Stimulated activated CD4-positive, alpha-beta T cell treated with anti-CD3 and anti-CD28 coated beads, Interleukin-4, amount 100 ng/mL, for 24 hours (primary cell): ENCODE measurements around the gene SCFD1.
"Not testable (repeated sequence)": the region's sequence is repeated elsewhere in the genome, so short reads cannot be mapped to it uniquely, and the experiment has no call there.

Experiments used
- DNase-seq: peaks from one replicate; pipeline ENCODE4 v3.0.0-alpha.2; 2020

The SCFD1 gene

DNA sequence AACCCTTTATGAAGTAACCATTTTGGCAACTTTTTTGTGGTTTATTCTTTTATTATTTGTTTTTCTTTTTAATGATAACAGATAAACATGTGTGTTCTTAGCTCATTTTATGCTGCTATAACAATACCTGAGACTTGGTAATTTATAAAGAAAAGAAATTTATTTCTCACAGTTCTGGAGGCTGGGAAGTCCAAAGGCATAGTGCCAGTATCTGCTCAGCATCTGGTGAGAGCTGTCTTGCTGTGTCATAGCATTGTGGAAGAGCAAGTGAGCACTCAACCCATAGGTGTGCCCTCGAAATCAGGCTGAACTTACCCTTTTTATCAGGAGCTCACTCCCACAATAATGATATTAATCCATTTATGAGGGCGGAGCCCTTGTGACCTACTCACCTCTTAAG lies 8.0 kb upstream of the SCFD1 start:
- DNase-seq = no peak

GRCh38 chr14:30620178-30620577 lies 1.9 kb upstream of the SCFD1 start:
- DNase-seq = no peak

DNA sequence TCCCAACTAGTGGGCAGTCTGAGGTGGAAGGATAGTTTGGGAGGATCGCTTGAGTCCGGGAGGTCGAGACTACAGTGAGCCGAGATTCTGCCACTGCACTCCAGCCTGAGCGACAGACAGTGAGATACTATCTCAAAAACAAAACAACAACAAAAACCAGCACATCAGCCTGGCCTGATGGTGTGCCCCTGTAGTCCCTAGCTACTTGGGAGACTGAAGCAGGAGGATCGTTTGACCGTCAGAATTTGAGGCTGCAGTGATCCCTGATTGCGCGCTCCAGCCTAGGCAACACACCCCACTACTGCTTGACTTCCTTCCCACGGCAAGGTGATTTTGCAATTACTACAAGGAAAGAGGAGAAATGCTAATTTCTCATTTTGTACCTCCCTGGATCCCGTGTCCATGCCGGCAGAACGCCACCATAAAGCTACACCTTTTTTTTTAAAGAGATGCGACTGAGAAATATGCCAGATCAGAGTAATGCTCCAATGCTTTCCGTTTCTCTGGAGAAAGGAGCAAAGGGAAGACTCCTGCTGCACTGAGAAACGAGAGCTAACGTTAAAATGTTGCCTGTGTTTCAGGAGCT lies 672 bp upstream of the SCFD1 start:
- peak; percentile 6 for DNase-seq

GRCh38 chr14:30623412-30624131 lies 1.5 kb downstream of the SCFD1 start:
- no peak for DNase-seq

DNA sequence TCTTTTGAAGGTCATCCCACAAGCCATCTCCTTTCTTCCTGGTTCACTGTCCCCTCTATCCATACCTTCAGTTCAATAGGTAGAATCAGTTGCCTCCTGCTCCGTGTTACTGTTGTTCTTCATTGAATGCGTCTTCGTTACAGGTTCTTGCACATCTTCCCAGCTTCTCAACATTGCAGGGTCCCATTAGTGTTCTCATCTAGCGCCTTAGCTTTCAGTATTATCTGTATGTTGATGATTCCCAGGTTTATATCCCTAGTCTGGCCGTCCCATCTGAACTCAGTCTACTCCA lies 2.0 kb downstream of the SCFD1 start:
- no peak for DNase-seq

DNA sequence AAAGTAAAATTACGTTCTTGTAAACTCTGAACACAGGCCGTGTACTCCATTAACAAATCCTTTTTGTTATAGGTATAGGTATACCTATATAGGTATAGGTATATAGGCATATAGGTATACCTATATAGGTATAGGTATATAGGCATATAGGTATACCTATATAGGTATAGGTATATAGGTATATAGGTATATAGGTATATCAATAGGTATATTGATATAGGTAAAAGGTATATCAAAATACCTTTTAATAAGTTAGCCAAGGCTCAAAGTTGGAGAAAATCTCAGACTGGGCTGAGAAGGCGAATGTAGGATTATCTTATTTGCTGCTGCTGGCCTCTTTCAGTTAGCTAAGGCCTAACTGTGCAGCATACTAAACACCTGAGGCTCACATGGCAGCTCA lies 3.4 kb downstream of the SCFD1 start:
- DNase-seq = no peak

DNA sequence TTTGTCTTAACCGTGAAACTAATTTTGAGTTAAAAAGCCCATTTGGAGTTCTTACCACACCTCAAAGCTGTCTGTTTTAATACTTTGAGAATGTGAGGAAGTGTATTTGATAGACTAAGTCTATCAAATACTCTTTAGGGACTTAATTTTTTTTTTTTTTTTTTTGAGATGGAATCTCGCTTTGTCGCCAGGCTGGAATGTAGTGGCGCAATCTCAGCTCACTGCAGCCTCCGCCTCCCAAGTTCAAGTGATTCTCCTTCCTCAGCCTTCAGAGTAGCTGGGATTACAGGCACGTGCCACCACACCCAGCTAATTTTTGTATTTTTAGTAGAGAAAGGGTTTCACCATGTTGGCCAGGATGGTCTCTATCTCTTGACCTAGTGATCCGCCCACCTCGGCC lies 7.3 kb downstream of the SCFD1 start:
- not testable (repeated sequence) for DNase-seq

GRCh38 chr14:30630248-30630647 lies 8.1 kb downstream of the SCFD1 start:
- no peak for DNase-seq

- no peak for DNase-seq
Measured at GRCh38 chr14:30632730-30633129, 10.6 kb downstream of the SCFD1 start.

DNA sequence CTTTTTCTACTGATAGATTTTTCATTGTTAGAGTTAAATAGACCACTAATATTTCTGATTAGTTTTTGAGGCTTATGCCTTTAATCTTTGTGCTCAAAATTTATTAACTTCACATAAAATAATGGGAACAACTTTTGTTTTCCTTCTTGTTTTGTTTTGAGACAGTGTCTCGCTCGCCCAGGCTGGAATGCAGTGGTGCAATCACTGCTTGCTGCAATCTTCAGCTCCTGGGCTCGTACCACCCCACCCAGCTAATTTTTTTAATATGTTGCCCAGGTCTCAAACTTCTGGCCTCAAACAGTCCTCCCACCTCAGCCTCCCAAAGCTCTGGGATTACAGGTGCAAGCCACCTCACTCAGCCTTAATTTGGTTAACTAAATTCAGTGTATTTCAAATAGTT lies 16.8 kb downstream of the SCFD1 start:
- DNase-seq = no peak

- DNase-seq = no peak
Measured at GRCh38 chr14:30641207-30641606, 19.1 kb downstream of the SCFD1 start.

DNA sequence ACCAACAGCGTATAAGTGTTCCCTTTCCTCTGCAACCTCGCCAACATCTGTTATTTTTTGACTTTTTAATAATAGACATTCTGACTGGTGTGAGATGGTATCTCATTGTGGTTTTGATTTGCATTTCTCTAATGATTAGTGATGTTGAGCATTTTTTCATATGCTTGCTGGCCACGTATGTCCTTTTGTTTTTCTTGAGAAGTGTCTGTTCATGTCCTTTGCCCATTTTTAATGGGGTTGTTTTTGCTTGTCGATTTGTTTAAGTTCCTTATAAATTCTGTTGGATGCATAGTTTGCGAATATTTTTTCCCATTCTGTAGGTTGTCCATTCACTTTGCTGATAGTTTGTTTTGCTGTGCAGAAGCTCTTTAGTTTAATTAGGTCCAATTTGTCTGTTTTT lies 22.3 kb downstream of the SCFD1 start:
- DNase-seq = not testable (repeated sequence)

DNA sequence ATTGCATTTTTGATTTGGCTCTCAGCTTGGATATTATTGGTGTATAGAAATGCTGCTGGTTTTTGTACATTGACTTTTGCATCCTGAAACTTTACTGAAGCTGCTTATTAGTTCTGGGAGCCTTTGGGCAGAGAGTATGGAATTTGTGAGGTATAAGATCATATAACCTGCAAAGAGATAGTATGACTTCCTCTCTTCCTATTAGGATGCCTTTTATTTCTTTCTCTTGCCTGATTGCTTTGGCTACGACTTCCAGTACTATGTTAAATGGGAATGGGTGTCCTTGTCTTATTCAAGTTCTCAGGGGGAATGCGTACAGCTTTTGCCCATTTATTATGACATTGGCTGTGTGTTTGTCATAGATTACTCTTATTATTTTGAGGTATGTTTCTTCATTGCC lies 23.5 kb downstream of the SCFD1 start:
- no peak for DNase-seq

GRCh38 chr14:30648471-30648870 lies 26.4 kb downstream of the SCFD1 start:
- no peak for DNase-seq

GRCh38 chr14:30651937-30652336 lies 29.8 kb downstream of the SCFD1 start:
- no peak for DNase-seq

- DNase-seq = no peak
Measured at GRCh38 chr14:30655124-30655523, 33.0 kb downstream of the SCFD1 start.

GRCh38 chr14:30655658-30656057 lies 33.5 kb downstream of the SCFD1 start:
- no peak for DNase-seq

- peak; percentile 18 for DNase-seq
Measured at GRCh38 chr14:30656190-30656632, 34.1 kb downstream of the SCFD1 start.

DNA sequence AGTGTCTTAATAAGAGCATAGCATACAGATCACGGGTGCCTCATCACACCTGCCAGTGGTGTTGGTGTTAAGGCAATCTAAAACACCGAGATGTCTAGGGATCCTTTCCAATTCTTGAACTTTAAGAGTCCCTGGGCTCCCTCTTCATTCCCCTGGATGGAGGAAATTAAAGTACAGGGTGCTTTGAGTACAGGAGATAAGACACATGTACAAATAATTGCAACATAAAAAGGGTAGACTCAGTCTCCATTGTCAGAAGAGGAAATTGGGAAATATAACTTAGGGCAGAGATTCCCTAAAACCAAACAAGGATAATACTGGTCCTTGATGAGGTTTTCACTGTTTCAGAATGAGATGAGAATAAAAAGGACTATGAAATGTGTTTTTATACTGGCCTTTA lies 34.9 kb downstream of the SCFD1 start:
- no peak for DNase-seq

- DNase-seq = no peak
Measured at GRCh38 chr14:30657606-30658163, 35.6 kb downstream of the SCFD1 start.

DNA sequence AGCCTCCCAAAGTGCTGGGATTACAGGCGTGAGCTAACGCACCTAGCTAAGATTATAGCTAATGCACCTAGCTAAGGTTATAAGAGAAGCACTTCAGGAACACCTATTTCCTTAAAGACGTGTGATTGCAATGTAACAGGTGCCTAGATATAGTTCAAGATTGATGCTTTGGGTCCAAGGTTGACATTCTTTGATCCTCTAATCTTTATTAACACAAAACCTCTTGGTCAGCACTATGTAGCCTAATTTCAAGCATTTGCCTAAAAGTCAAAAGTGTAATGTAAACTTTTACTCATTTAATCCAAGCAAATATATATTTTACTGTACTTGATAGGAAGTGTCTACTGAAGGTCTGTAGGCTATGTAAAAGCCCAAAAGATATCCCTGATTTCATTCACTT lies 36.5 kb downstream of the SCFD1 start:
- no peak for DNase-seq

- DNase-seq = no peak
Measured at GRCh38 chr14:30669594-30669993, 47.5 kb downstream of the SCFD1 start.

DNA sequence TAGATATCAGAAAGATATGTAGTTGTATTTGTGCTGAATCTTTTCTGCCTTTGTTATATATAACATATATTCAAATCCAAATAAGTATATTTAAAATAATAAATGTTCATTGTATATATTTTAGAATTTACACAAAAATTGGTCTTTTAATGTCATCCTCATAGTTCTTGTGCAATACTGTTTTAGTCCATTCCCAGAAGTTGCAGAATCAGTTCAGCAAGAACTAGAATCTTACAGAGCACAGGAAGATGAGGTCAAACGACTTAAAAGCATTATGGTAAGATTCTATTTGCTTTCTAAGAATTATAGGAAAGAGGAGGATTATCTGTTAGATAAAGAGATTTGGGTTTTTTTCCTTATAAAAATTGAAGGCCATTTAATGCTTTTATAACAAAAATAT lies 51.0 kb downstream of the SCFD1 start:
- no peak for DNase-seq

GRCh38 chr14:30678926-30679431 lies 56.9 kb downstream of the SCFD1 start:
- DNase-seq = no peak

GRCh38 chr14:30680036-30680435 lies 57.9 kb downstream of the SCFD1 start:
- DNase-seq = no peak
